SK-N-SH treated with all-trans-retinoic acid at 6 μM for 48 hours (cell line): Measurements from ENCODE around the gene CCDC34.

Source experiments
- ATAC-seq: fragments of 200-7000 bp; cut with Tn5 transposase; 3 replicates; pipeline ENCODE4 v1.9.1; 2020; ENCODE audit warnings: mild to moderate bottlenecking, moderate library complexity
- CSDC2 ChIP-seq: fragments of 250-450 bp; sonication (Bioruptor Pico); IDR thresholded peaks from 2 replicates; pipeline ENCODE4 v1.5.0; 2020; ENCODE audit warnings: mild to moderate bottlenecking, moderate library complexity
- ESRRG ChIP-seq: fragments of 250-450 bp; sonication (Bioruptor Pico); IDR thresholded peaks from 2 replicates; pipeline ENCODE4 v1.6.1; 2021; ENCODE audit warnings: mild to moderate bottlenecking
- ISL1 ChIP-seq: fragments of 250-450 bp; sonication (Bioruptor Pico); IDR thresholded peaks from 2 replicates; pipeline ENCODE4 v2.1.2; 2022; ENCODE audit warnings: mild to moderate bottlenecking, moderate library complexity
- OSR1 ChIP-seq: fragments of 250-450 bp; sonication (Bioruptor Pico); IDR thresholded peaks from 2 replicates; pipeline ENCODE4 v1.8.0; 2022; ENCODE audit warnings: moderate library complexity, mild to moderate bottlenecking, inconsistent platforms
- POU6F1 ChIP-seq: fragments of 250-450 bp; sonication (Bioruptor Pico); IDR thresholded peaks from 2 replicates; pipeline ENCODE4 v1.8.0; 2021; ENCODE audit warnings: low read depth, mild to moderate bottlenecking, moderate library complexity, borderline replicate concordance
- RARB ChIP-seq: fragments of 250-450 bp; sonication (Bioruptor Pico); IDR thresholded peaks from 2 replicates; pipeline ENCODE4 v1.8.0; 2021; ENCODE audit warnings: mild to moderate bottlenecking, moderate library complexity
- SNAI2 ChIP-seq: fragments of 250-450 bp; sonication (Bioruptor Pico); IDR thresholded peaks from 2 replicates; pipeline ENCODE4 v1.5.0; 2020; ENCODE audit warnings: mild to moderate bottlenecking, moderate library complexity
- TSHZ2 ChIP-seq: fragments of 250-450 bp; sonication (Bioruptor Pico); IDR thresholded peaks from 2 replicates; pipeline ENCODE4 v1.5.0; 2020; ENCODE audit warnings: mild to moderate bottlenecking, moderate library complexity
- ZC3H10 ChIP-seq: fragments of 250-450 bp; sonication (Bioruptor Pico); IDR thresholded peaks from 2 replicates; pipeline ENCODE4 v1.5.1; 2021; ENCODE audit warnings: mild to moderate bottlenecking, moderate library complexity
- ZFP30 ChIP-seq: fragments of 450-650 bp; formaldehyde crosslinking; IDR thresholded peaks from 2 replicates; pipeline ENCODE4 v1.5.0; 2022; ENCODE audit warnings: mild to moderate bottlenecking, moderate library complexity
- ZNF565 ChIP-seq: fragments of 450-650 bp; formaldehyde crosslinking; conservative IDR thresholded peaks from 2 replicates; pipeline ENCODE4 v1.5.0; 2020; ENCODE audit warnings: low read depth, mild to moderate bottlenecking, moderate library complexity
- TF ChIP-seq, protein P1 (sequence below): fragments of 250-450 bp; sonication (Bioruptor Pico); IDR thresholded peaks from 2 replicates; pipeline ENCODE4 v1.5.1; 2020; ENCODE audit warnings: low read depth, mild to moderate bottlenecking, moderate library complexity

The CCDC34 gene

DNA sequence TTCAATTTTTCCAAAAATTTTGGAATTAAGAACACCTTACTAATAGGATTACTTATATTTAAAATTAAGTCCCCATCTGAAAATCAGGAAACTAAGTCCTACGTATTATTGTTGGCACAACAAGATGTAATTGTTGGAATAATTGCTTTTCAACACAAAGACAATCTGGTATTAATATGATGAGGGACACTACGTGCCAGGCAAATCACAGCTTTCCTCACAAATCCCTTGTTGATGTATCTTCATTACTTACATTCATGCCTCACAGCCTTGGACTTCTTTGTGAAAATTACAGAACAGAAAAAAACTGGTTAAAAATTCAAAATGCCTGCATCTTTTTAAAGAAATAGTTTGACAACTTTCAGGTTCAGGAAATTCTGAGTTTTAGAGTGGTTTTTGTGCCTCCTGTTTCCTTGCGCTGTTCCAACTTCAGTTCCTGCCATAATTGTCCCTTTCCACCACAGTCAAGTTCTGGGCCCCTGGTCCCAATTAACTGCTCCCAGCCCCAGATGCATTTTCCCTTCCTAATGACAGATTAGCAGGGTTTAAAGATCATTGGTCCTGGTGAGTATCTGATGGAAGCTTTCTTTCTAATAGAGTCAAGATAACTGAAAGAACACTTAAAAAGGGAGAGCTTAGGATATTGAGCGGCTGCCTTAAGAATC, 23.3 kb upstream of the CCDC34 start:
- TF ChIP-seq ZFP30 (CRISPR knock-in tag) (no peak), ESRRG (CRISPR knock-in tag) (no peak), OSR1 (no peak), ZC3H10 (CRISPR knock-in tag) (no peak), TSHZ2 (CRISPR knock-in tag) (no peak)
- ATAC-seq: no peak

DNA sequence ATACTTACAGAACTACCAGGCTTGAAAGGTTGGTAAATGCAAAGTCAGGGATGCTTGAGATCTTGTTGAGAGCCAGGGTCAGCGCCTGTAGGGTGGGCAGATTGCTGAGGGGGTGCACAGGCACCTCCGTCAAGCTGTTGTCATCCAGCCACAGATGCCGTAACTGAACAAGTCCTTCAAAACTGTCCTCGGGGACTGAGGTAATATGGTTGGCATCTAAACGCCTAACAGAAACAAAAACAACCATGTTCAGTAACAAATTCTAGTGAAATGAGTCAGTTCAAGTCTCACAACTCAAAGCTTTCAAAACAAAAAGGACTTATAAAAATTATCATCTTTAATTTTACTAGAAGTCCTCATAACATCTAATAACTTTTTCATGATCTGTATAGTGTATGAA, 22.2 kb upstream of the CCDC34 start:
- peak; percentile 75 for ATAC-seq
- TF ChIP-seq SNAI2 (no peak), RARB (CRISPR knock-in tag) (no peak)

DNA sequence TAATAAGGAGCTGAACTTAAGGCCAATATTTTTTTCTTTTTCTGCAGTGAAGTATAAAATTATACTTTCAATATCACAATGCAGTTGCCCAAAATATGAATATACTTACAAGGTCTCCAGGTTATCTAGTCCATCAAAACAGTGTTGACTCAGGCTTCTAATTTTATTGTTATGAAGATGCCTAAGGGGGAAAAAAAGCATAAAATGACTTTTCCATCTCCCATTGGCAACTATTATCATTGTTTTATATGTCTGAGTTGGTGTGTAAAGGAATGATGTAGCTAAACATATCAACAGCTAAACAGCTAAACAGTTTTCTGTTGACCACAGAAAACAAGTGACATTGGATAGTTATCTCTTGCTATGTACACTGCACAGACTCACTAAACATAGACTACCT, 21.2 kb upstream of the CCDC34 start:
- no peak; the same call in 2 of the 3 replicates for ATAC-seq
- TF ChIP-seq ISL1 (CRISPR knock-in tag) (no peak), POU6F1 (CRISPR knock-in tag) (no peak), ZNF565 (no peak), OSR1 (no peak), ZC3H10 (CRISPR knock-in tag) (no peak)

GRCh38 chr11:27383645-27384044, 20.6 kb upstream of the CCDC34 start:
- TF ChIP-seq ZC3H10 (CRISPR knock-in tag): no peak
- TF ChIP-seq, protein P1, sequence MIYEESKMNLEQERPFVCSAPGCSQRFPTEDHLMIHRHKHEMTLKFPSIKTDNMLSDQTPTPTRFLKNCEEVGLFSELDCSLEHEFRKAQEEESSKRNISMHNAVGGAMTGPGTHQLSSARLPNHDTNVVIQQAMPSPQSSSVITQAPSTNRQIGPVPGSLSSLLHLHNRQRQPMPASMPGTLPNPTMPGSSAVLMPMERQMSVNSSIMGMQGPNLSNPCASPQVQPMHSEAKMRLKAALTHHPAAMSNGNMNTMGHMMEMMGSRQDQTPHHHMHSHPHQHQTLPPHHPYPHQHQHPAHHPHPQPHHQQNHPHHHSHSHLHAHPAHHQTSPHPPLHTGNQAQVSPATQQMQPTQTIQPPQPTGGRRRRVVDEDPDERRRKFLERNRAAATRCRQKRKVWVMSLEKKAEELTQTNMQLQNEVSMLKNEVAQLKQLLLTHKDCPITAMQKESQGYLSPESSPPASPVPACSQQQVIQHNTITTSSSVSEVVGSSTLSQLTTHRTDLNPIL: no peak
- TF ChIP-seq TSHZ2 (CRISPR knock-in tag): no peak
- TF ChIP-seq ISL1 (CRISPR knock-in tag): no peak
- no peak for TF ChIP-seq POU6F1 (CRISPR knock-in tag)
- no peak for TF ChIP-seq CSDC2 (CRISPR knock-in tag)
- ATAC-seq: no peak

- TF ChIP-seq CSDC2 (CRISPR knock-in tag) (no peak), POU6F1 (CRISPR knock-in tag) (no peak)
- ATAC-seq: no peak
Measured at GRCh38 chr11:27381238-27381666, 18.2 kb upstream of the CCDC34 start.
